GM06990 (cell line): ENCODE data around the gene IL17RE.

Experiments used
- DNase-seq: peaks from one replicate; pipeline ENCODE4 v3.0.0-alpha.2; 2011; ENCODE audit not compliant: insufficient read length; ENCODE audit errors: extremely low read depth
- H3K27me3 ChIP-seq: replicated peaks from 2 replicates; pipeline ENCODE4 v1.6.0; 2011; ENCODE audit warnings: low read length; ENCODE audit not compliant: control insufficient read depth, insufficient read depth
- H3K36me3 ChIP-seq: 2 replicates; pipeline ENCODE4 v1.5.1; 2011; ENCODE audit warnings: low read length; ENCODE audit not compliant: control insufficient read depth, insufficient read depth
- H3K4me3 ChIP-seq: replicated peaks from 2 replicates; pipeline ENCODE4 v1.5.1; 2011; ENCODE audit warnings: low read depth, mild to moderate bottlenecking, control low read depth, low read length
- TF ChIP-seq, protein P1 (sequence below): IDR thresholded peaks from 2 replicates; pipeline ENCODE4 v1.5.1; 2011; ENCODE audit warnings: low read length, control low read depth, mild to moderate bottlenecking, inconsistent platforms; ENCODE audit not compliant: insufficient read depth, poor library complexity, severe bottlenecking

IL17RE gene

DNA sequence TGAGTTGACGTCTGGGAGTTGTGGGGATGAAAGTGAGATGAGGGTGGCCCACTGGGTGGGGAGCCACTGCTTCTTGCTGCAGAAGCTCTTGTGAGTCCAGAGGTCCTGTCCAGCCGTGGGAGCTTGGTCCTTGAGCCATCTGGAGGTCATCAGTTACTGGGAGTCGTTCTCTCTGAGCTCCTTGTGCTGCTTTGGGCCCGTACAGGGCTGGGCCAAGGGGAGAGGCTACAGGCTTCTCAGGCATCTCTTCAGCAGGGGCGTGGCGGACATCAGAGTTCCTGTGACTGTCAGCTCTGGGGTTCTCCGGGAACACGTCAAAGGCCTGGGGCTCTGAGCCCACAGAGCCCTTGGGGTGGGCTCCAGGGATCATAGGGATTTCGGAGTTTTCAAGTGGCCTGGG, 47.0 kb downstream of the IL17RE start:
- H3K4me3 ChIP-seq: no peak overlapping the region
- no peaks in the 10 kb centered on the region for H3K27me3 ChIP-seq
- H3K36me3 ChIP-seq: peaks cover 21% of the 10 kb centered on the region
- TF ChIP-seq, protein P1, sequence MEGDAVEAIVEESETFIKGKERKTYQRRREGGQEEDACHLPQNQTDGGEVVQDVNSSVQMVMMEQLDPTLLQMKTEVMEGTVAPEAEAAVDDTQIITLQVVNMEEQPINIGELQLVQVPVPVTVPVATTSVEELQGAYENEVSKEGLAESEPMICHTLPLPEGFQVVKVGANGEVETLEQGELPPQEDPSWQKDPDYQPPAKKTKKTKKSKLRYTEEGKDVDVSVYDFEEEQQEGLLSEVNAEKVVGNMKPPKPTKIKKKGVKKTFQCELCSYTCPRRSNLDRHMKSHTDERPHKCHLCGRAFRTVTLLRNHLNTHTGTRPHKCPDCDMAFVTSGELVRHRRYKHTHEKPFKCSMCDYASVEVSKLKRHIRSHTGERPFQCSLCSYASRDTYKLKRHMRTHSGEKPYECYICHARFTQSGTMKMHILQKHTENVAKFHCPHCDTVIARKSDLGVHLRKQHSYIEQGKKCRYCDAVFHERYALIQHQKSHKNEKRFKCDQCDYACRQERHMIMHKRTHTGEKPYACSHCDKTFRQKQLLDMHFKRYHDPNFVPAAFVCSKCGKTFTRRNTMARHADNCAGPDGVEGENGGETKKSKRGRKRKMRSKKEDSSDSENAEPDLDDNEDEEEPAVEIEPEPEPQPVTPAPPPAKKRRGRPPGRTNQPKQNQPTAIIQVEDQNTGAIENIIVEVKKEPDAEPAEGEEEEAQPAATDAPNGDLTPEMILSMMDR: no peak
- DNase-seq: no peak

DNA sequence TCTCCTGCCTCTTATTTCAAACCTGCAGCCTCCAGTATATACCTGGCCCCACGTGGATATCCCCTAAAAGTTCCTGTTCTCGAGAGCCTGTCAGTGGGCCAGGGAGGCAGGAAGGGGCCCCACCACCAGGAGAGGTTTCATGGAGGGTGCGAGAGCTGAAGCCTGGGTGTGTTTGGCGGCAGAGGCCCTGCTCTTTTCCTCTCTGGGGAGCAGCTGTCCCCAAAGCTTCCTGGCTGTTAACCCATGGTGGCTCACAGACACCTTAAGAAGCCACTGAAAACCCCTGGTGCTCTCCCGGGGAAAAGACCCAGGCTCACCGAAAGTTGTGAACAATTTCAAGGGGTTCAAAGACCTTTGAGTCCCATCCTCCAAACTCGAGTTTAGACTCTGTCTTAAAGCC, 48.5 kb downstream of the IL17RE start:
- Histone ChIP-seq H3K4me3 (peak overlapping the region; percentile 90), H3K27me3 (no peaks in the 10 kb centered on the region), H3K36me3 (peaks cover 18% of the 10 kb centered on the region)
- TF ChIP-seq, protein P1: no peak
- peak; percentile 38 for DNase-seq

DNA sequence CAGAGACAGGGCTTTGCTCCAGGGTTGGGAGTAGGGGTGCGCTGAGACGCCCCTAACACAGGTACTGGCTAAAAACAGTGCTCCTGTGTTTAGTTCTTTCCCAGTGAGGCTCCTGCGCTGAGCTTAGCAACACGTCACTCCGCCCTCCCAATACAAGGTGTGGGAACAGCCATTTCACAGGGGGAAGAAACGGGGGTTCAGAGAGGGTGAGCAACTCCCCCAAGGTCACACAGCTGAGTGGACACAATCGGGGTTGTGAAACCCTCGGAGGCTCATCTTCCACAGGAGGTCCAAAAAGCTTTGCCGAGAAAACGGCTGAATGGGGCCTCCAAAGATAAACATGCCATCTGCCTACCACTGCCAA, 48.9 kb downstream of the IL17RE start:
- Histone ChIP-seq H3K36me3 (peaks cover 16% of the 10 kb centered on the region), H3K27me3 (no peaks in the 10 kb centered on the region), H3K4me3 (peak overlapping the region; percentile 90)
- TF ChIP-seq, protein P1: no peak
- peak; percentile 39 for DNase-seq

DNA sequence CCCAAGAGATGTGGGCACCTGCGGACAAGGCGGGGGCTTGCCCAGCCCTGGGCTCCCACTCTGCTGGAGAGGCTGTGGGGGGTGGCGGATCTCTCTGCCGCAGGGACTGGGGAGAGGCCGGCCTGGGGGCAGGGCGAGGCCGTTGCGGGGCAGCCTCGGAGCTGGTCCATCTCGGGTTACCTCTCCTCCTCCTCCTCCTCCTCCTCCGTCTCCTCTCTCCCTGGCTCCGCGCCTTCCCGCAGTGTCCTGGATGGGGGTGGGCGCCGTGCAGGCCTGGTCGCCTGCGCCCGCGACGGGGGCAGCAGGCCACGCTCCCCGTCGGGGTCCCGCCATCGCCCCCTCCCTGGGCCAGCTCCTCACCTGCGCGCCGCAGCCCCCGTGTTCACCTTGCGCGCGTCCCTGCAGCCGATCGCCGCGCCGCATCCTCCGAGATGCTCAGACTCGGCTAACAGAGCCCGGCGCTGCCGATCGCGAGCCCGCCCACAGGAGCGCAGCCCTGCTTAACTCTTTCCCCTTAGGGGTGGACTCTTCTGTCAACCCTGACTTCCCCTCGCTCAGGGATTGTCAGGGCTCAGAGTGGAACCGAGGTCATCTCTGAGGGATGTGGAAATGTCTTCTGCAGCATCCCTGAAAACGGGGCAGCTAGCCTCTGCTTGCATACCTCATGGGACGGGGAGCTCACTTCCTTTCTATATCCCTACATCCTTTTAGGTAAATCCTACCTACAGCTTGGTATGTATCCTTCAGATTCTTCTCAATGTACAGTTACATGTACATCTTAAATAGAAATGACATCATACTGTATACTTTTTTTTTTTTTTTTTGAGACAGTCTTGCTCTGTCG, 49.5 kb downstream of the IL17RE start, which contains the start of gene PRRT3:
Gene PRRT3 (minus strand): TSS at position 447 of the 844 bp plus-strand sequence. CDS start 2,293 bp downstream, outside the sequence.
- no peaks in the 10 kb centered on the region for H3K27me3 ChIP-seq
- H3K4me3 ChIP-seq: peak within 1 kb of the TSS; percentile 90
- peak; percentile 74 for DNase-seq
- peaks cover 14% of the 10 kb centered on the region for H3K36me3 ChIP-seq
- TF ChIP-seq, protein P1: no peak

DNA sequence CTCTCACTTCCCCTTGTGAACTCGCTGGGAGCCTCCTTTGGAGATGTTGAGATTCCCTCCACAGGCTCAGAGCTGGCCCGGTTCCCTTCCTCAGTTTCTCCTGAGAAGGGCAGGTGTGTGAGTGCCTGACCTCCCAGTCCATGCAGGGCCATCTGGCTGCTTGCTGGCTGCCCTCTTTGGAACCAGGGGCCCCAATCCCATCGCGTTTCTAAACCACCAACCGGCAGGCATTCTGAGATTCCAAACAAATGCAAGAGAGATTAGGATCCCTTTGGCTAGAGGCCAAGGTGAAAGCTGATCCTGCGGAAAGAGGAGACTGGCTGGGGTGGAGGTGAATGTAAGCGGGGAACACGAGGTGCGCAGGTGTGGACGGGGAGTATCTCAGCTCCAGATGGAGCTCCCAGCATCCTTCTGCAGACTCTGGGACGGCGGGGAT, 52.4 kb downstream of the IL17RE start:
- Histone ChIP-seq H3K4me3 (no peak overlapping the region), H3K27me3 (no peaks in the 10 kb centered on the region), H3K36me3 (no peaks in the 10 kb centered on the region)
- no peak for DNase-seq
- TF ChIP-seq, protein P1: no peak
